Thyroid gland (tissue), 4 donors: ENCODE results near the gene TYK2. TPM values are rescaled to one million over a fixed set of nuclear protein-coding genes. Genes with fewer than 3 reads are reported as not detected.

Experiments
- DNase-seq, 2 donors: peaks; one replicate each; pipeline ENCODE4 v3.0.0-alpha.2; 2019
- H3K27ac ChIP-seq, 3 donors: fragments of 200-600 bp; sonication (generic); 1 replicate in 2 of 3; 2 replicates in 1 of 3; pipeline ENCODE4 v1.5.1; 2016 to 2019; ENCODE audit warnings: mild to moderate bottlenecking in 1 of 3, moderate library complexity in 1 of 3
- H3K27me3 ChIP-seq: fragments of 200-600 bp; sonication (generic); one replicate; pipeline ENCODE4 v1.5.1; 2019
- H3K36me3 ChIP-seq, 2 donors: fragments of 200-600 bp; sonication (generic); one replicate each; pipeline ENCODE4 v1.5.1; 2016 to 2019
- H3K4me1 ChIP-seq, 2 donors: fragments of 200-600 bp; sonication (generic); one replicate each; pipeline ENCODE4 v1.5.1; 2017 to 2019
- H3K4me3 ChIP-seq, 3 donors: fragments of 200-600 bp; sonication (generic); replicated peaks in 1 of 3; 1 replicate in 2 of 3; 2 replicates in 1 of 3; pipeline ENCODE4 v1.5.1; 2016; ENCODE audit warnings: mild to moderate bottlenecking in 1 of 3
- H3K9me3 ChIP-seq: fragments of 200-600 bp; sonication (generic); one replicate; pipeline ENCODE4 v1.5.1; 2017
- POLR2A ChIP-seq, 2 donors: fragments of 450-650 bp; IDR thresholded peaks; one replicate each; pipeline ENCODE4 v1.6.1; 2017; ENCODE audit warnings: antibody characterized with exemption in 2 of 2, mild to moderate bottlenecking in 2 of 2, moderate library complexity in 1 of 2
- WGBS, 2 donors: methylation state at CpG; one replicate each; pipeline ENCODE4 v1.1.5; 2017; 5-methylcytosine and 5-hydroxymethylcytosine counted together
- intact Hi-C: fragments of 100-400 bp; cut with DNase I; formaldehyde crosslinking; loops from one replicate; pipeline ENCODE4 v1.15.1; 2023
- total RNA-seq, 4 donors: library from RNA; depleted of rRNA; stranded (reverse); fragments of >200 nt; gene quantifications; one replicate each; pipeline ENCODE4 v1.2.3, GENCODE V29; 2016
- TF ChIP-seq, protein P1 (sequence below), 6 experiments: fragments of 200-600 bp in 3 of 6; fragments of 450-650 bp in 3 of 6; sonication (generic) in 3 of 6; IDR thresholded peaks; one replicate each; pipeline ENCODE4 v1.5.1; 2016 to 2019; ENCODE audit warnings: antibody characterized with exemption in 6 of 6, mild to moderate bottlenecking in 2 of 6, inconsistent platforms in 1 of 6, moderate library complexity in 1 of 6

Gene TYK2
- total RNA-seq, 4 donors from 2014 or later: 59.1 to 127 (median 70.3) TPM

GRCh38 chr19:10362259-10362658 lies 18.1 kb downstream of the TYK2 start:
- Histone ChIP-seq H3K4me3 (no peak overlapping the region), H3K4me1 (no peaks in the 10 kb centered on the region), H3K27me3 (no peaks in the 10 kb centered on the region), H3K27ac (no peak overlapping the region), H3K9me3 (no peaks in the 10 kb centered on the region), H3K36me3 (peaks cover 36 to 37% of the 10 kb centered on the region in 2 donors)
- no peak for TF ChIP-seq POLR2A (IDR thresholded peaks at IDR 0.05)
- TF ChIP-seq, protein P1, sequence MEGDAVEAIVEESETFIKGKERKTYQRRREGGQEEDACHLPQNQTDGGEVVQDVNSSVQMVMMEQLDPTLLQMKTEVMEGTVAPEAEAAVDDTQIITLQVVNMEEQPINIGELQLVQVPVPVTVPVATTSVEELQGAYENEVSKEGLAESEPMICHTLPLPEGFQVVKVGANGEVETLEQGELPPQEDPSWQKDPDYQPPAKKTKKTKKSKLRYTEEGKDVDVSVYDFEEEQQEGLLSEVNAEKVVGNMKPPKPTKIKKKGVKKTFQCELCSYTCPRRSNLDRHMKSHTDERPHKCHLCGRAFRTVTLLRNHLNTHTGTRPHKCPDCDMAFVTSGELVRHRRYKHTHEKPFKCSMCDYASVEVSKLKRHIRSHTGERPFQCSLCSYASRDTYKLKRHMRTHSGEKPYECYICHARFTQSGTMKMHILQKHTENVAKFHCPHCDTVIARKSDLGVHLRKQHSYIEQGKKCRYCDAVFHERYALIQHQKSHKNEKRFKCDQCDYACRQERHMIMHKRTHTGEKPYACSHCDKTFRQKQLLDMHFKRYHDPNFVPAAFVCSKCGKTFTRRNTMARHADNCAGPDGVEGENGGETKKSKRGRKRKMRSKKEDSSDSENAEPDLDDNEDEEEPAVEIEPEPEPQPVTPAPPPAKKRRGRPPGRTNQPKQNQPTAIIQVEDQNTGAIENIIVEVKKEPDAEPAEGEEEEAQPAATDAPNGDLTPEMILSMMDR (IDR thresholded peaks at IDR 0.05): no peak
- intact Hi-C loops: no loop called here
- DNase-seq: no peak
- 83 to 92% methylated on average over 4 to 16 of the region's 18 CpGs for WGBS, 2 donors

- 78 to 89% methylated on average over 7 to 16 of the region's 16 CpGs for WGBS, 2 donors
- TF ChIP-seq, protein P1 (IDR thresholded peaks at IDR 0.05): no peak
- TF ChIP-seq POLR2A (IDR thresholded peaks at IDR 0.05): no peak
- DNase-seq: no peak
- intact Hi-C loops: no loop called here
- H3K36me3 ChIP-seq: peaks cover 31 to 39% of the 10 kb centered on the region in 2 donors
- H3K4me3 ChIP-seq: no peak overlapping the region
- no peaks in the 10 kb centered on the region for H3K27me3 ChIP-seq
- H3K4me1 ChIP-seq: no peaks in the 10 kb centered on the region
- no peaks in the 10 kb centered on the region for H3K9me3 ChIP-seq
- no peak overlapping the region for H3K27ac ChIP-seq
Measured at GRCh38 chr19:10361569-10362011, 18.8 kb downstream of the TYK2 start.

GRCh38 chr19:10356431-10356830 lies 23.9 kb downstream of the TYK2 start:
- Histone ChIP-seq H3K9me3 (no peaks in the 10 kb centered on the region), H3K27ac (no peak overlapping the region), H3K4me3 (no peak overlapping the region), H3K36me3 (peaks cover 4 to 12% of the 10 kb centered on the region in 2 donors), H3K27me3 (no peaks in the 10 kb centered on the region), H3K4me1 (peaks cover 5 to 6% of the 10 kb centered on the region in 2 donors)
- no peak for TF ChIP-seq POLR2A (IDR thresholded peaks at IDR 0.05)
- TF ChIP-seq, protein P1 (IDR thresholded peaks at IDR 0.05): no peak
- WGBS, 2 donors: 97 to 100% methylated on average over 3 to 10 of the region's 12 CpGs
- DNase-seq: no peak
- intact Hi-C loops: no loop called here

GRCh38 chr19:10353793-10354391 lies 26.5 kb downstream of the TYK2 start:
- intact Hi-C loops: no loop called here
- Histone ChIP-seq H3K4me1 (peaks cover 10 to 12% of the 10 kb centered on the region in 2 donors), H3K9me3 (no peaks in the 10 kb centered on the region), H3K4me3 (no peak overlapping the region), H3K27ac (peak overlapping the region in 2 of 3 donors; percentile 54 to 82), H3K36me3 (peaks cover 4 to 12% of the 10 kb centered on the region in 2 donors), H3K27me3 (no peaks in the 10 kb centered on the region)
- no peak for TF ChIP-seq POLR2A (IDR thresholded peaks at IDR 0.05)
- TF ChIP-seq, protein P1 (IDR thresholded peaks at IDR 0.05): no peak
- peak; percentile 46 to 53 for DNase-seq
- WGBS, 2 donors: 77 to 86% methylated on average over 16 to 25 of the region's 32 CpGs
